Measurements from ENCODE around the gene ETFA.

The ETFA gene

GRCh38 chr15:76354823-76355440, 43.7 kb upstream of the ETFA start:
- H4K20me1 ChIP-seq (ENCODE audit: insufficient read depth, low read length): no peaks in the 10 kb centered on the region
- no peak overlapping the region for H3K9ac ChIP-seq (ENCODE audit: low read length)
- no peaks in the 10 kb centered on the region for H3K79me2 ChIP-seq (ENCODE audit: low read length)
- H3K27me3 ChIP-seq (ENCODE audit: low read depth, low read length): no peaks in the 10 kb centered on the region
- H3K4me1 ChIP-seq (ENCODE audit: low read length): no peaks in the 10 kb centered on the region
- H2AFZ ChIP-seq (ENCODE audit: low read depth, low read length): no peak overlapping the region
- H3K4me3 ChIP-seq (ENCODE audit: low read length): no peak overlapping the region
- no peaks in the 10 kb centered on the region for H3K36me3 ChIP-seq (replicated peaks; ENCODE audit: low read depth, low read length)
- H3K9me3 ChIP-seq (ENCODE audit: insufficient read depth, low read length): no peaks in the 10 kb centered on the region
- H3K27ac ChIP-seq (ENCODE audit: low read length): no peak overlapping the region
- no peak for TF ChIP-seq EZH2phosphoT487 (IDR thresholded peaks at IDR 0.05; ENCODE audit: low read depth)
- no peak for TF ChIP-seq CTCF (IDR thresholded peaks at IDR 0.05; ENCODE audit: low read depth, low read length)
- no peak overlapping the region for H3K4me2 ChIP-seq (ENCODE audit: low read length)

DNA sequence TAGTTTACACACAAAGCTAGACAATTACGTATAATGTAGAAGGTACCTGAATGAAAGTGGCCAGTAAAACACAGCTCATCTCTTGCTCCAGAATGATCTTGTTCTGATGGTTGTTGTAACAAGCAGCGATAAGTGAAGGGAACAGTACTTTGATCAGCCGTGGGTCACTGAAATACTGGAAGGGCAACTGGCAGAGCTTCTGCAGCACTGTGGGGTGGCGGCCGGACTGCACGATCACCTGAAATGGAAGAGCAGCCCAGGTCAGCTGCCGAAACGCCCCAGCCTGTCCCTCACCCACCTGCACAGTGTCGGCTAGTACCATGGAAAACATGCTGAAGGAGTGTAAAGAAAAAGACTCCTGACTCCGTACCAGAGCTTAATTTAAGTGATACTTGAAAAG, 42.6 kb upstream of the ETFA start:
- Histone ChIP-seq H3K36me3 (replicated peaks; ENCODE audit: low read depth, low read length) (no peaks in the 10 kb centered on the region), H3K4me2 (ENCODE audit: low read length) (no peak overlapping the region), H2AFZ (ENCODE audit: low read depth, low read length) (no peak overlapping the region), H3K27me3 (ENCODE audit: low read depth, low read length) (no peaks in the 10 kb centered on the region), H3K9ac (ENCODE audit: low read length) (no peak overlapping the region), H3K4me3 (ENCODE audit: low read length) (no peak overlapping the region), H3K79me2 (ENCODE audit: low read length) (no peaks in the 10 kb centered on the region), H4K20me1 (ENCODE audit: insufficient read depth, low read length) (no peaks in the 10 kb centered on the region), H3K9me3 (ENCODE audit: insufficient read depth, low read length) (no peaks in the 10 kb centered on the region), H3K4me1 (ENCODE audit: low read length) (no peaks in the 10 kb centered on the region), H3K27ac (ENCODE audit: low read length) (no peak overlapping the region)
- TF ChIP-seq CTCF (IDR thresholded peaks at IDR 0.05; ENCODE audit: low read depth, low read length) (no peak), EZH2phosphoT487 (IDR thresholded peaks at IDR 0.05; ENCODE audit: low read depth) (no peak)

DNA sequence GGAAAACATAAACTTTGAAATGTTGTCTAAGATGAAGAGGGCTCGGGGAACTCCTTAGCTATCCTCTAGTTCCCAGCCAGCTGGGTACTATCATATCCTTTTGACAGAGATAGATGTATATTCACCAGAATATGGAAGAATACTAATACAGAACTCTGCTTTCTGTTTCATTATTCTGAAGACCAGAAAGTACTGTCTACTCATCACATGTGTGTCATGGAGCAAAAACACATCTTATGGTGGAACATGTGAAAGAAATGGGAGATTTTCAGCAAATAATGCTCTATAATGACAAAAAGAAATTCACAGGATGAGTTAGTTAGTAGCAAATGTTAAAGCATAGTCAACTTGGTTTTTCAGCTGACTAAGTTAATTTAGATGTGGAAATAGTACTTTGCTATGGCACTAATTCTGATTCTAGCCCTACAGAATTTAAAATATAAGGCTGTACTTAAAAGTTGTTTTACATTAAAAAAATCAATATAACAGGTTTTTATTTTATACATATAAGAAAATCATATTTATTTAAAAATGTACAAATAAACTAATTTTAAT, 41.8 kb upstream of the ETFA start:
- TF ChIP-seq CTCF (IDR thresholded peaks at IDR 0.05; ENCODE audit: low read depth, low read length): no peak
- TF ChIP-seq EZH2phosphoT487 (IDR thresholded peaks at IDR 0.05; ENCODE audit: low read depth): no peak
- Histone ChIP-seq H3K9me3 (ENCODE audit: insufficient read depth, low read length) (no peaks in the 10 kb centered on the region), H3K4me2 (ENCODE audit: low read length) (no peak overlapping the region), H3K27ac (ENCODE audit: low read length) (no peak overlapping the region), H3K9ac (ENCODE audit: low read length) (no peak overlapping the region), H3K27me3 (ENCODE audit: low read depth, low read length) (no peaks in the 10 kb centered on the region), H4K20me1 (ENCODE audit: insufficient read depth, low read length) (no peaks in the 10 kb centered on the region), H3K4me3 (ENCODE audit: low read length) (no peak overlapping the region), H3K36me3 (replicated peaks; ENCODE audit: low read depth, low read length) (peaks cover 3% of the 10 kb centered on the region), H2AFZ (ENCODE audit: low read depth, low read length) (no peak overlapping the region), H3K4me1 (ENCODE audit: low read length) (no peaks in the 10 kb centered on the region), H3K79me2 (ENCODE audit: low read length) (no peaks in the 10 kb centered on the region)

DNA sequence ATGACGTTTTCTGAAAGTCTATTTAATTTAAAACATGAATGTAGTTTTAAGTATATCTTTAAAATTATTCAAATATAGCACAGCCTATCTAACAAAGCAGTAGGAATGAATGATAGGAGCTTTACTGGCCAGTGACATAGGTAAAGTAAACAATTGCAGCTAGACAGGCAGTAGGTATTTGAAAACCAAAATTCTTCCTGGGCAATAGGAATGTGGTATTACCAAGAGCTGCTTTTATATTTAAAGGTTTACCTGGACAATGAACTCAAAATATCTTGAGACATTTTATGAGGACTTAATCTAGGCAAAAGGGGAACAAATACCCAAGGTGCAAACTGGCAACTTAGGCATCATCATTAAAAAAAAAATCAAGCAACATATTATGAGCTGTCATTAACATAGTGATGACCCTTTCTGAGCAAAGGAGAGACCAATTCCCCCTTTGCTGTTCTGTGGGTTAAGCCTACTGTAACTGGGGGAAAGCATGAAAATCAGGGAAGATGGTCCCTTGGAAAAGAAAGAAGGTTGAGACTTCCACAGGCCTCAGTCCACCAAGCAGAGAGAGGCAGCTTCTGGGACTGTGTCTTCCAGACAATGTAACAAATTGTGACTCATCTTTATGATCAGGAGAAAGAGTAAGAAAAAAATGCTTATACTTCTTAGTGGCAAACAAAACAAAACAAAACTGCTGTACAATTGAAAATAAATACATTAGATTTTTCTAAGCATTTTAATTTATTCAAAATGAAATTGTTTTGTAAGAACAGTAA, 38.2 kb upstream of the ETFA start:
- Histone ChIP-seq H3K27me3 (ENCODE audit: low read depth, low read length) (no peaks in the 10 kb centered on the region), H2AFZ (ENCODE audit: low read depth, low read length) (no peak overlapping the region), H3K27ac (ENCODE audit: low read length) (no peak overlapping the region), H4K20me1 (ENCODE audit: insufficient read depth, low read length) (no peaks in the 10 kb centered on the region), H3K4me3 (ENCODE audit: low read length) (no peak overlapping the region), H3K4me1 (ENCODE audit: low read length) (no peaks in the 10 kb centered on the region), H3K36me3 (replicated peaks; ENCODE audit: low read depth, low read length) (peaks cover 12% of the 10 kb centered on the region), H3K4me2 (ENCODE audit: low read length) (no peak overlapping the region), H3K9me3 (ENCODE audit: insufficient read depth, low read length) (no peaks in the 10 kb centered on the region), H3K79me2 (ENCODE audit: low read length) (peaks cover 3% of the 10 kb centered on the region), H3K9ac (ENCODE audit: low read length) (no peak overlapping the region)
- TF ChIP-seq CTCF (IDR thresholded peaks at IDR 0.05; ENCODE audit: low read depth, low read length) (no peak), EZH2phosphoT487 (IDR thresholded peaks at IDR 0.05; ENCODE audit: low read depth) (no peak)
